WI38 (cell line): ENCODE results near the gene ZNF783.
"Not testable (repeated sequence)": the region's sequence is repeated elsewhere in the genome, so short reads cannot be mapped to it uniquely, and the experiment has no call there.

Source experiments
- H3K4me3 ChIP-seq: 2 replicates; pipeline ENCODE4 v1.5.1; 2011; ENCODE audit warnings: low read depth, mild to moderate bottlenecking, control low read depth, low read length
- TF ChIP-seq, protein P1 (sequence below): IDR thresholded peaks from 2 replicates; pipeline ENCODE4 v1.5.1; 2012; ENCODE audit warnings: low read depth, mild to moderate bottlenecking, control low read depth, low read length

ZNF783 gene

DNA sequence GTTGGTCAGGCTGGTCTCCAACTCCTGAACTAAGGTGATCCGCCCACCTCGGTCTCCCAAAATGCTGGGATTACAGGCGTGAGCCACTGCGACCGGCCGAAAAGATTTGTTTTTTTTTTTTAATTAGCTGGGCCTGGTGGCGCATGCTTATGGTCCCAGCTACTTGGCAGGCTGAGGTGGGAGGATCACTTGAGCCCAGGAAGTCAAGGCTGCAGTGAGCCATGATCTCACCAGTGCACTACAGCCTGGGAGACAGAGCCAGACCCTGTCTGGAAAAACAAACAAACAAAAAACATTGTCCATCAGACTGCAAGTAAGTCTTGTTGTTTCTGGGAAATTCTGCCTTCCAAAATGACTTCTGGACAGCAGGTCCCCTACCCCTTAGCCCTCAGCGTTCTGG is 38.8 kb upstream of the ZNF783 start:
- H3K4me3 ChIP-seq: no peak overlapping the region
- TF ChIP-seq, protein P1, sequence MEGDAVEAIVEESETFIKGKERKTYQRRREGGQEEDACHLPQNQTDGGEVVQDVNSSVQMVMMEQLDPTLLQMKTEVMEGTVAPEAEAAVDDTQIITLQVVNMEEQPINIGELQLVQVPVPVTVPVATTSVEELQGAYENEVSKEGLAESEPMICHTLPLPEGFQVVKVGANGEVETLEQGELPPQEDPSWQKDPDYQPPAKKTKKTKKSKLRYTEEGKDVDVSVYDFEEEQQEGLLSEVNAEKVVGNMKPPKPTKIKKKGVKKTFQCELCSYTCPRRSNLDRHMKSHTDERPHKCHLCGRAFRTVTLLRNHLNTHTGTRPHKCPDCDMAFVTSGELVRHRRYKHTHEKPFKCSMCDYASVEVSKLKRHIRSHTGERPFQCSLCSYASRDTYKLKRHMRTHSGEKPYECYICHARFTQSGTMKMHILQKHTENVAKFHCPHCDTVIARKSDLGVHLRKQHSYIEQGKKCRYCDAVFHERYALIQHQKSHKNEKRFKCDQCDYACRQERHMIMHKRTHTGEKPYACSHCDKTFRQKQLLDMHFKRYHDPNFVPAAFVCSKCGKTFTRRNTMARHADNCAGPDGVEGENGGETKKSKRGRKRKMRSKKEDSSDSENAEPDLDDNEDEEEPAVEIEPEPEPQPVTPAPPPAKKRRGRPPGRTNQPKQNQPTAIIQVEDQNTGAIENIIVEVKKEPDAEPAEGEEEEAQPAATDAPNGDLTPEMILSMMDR: no peak

DNA sequence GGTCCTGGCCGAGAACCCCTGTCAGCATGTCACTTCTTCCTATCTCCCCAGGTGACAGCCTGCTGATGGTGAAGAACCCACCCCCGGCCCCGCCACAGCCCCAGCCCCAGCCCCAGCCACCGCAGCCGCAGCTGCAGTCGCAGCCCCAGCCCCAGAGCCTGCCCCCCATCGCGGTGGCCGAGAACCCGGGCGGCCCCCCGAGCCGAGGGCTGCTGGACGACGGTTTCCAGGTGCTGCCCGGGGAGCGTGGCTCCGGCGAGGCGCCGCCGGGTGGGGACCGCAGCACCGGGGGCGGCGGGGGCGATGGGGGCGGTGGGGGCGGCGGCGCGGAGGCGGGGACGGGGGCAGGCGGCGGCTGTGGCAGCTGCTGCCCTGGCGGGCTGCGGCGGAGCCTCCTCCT is 38.2 kb upstream of the ZNF783 start:
- TF ChIP-seq, protein P1: no peak
- H3K4me3 ChIP-seq: no peak overlapping the region

DNA sequence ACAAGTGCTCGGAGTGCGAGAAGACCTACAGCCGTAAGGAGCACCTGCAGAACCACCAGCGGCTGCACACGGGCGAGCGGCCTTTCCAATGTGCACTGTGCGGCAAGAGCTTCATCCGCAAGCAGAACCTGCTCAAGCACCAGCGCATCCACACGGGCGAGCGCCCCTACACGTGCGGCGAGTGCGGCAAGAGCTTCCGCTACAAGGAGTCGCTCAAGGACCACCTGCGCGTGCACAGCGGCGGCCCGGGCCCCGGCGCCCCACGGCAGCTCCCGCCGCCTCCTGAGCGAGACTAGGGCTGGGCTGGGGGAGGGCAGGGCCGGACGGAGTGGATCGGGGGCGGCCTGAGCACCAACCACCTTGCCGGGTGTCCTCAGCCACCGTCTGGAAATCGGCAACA is 37.6 kb upstream of the ZNF783 start:
- TF ChIP-seq, protein P1: no peak
- H3K4me3 ChIP-seq: no peak overlapping the region

GRCh38 chr7:149225106-149225505 is 36.9 kb upstream of the ZNF783 start:
- TF ChIP-seq, protein P1: no peak
- H3K4me3 ChIP-seq: no peak overlapping the region

DNA sequence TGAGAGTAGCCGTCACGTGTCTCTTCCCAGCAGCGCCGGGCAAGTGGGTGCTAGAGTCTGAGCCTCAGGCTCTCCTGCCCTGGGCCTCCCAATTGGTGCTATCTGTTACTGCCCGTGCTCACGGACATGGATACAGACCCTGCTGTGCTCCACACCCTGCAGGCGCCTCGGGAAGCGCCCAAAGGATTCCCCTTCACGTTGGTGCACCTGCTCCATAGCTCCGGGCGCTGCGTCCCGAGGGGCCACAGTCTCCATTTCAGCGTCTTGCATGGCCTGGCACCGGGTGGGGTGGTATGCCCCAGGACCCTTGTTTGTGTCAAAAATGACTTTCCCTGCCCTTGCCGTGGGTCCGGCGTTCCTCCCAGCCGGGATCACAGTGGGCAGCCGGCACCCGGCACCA is 36.3 kb upstream of the ZNF783 start:
- H3K4me3 ChIP-seq: no peak overlapping the region
- TF ChIP-seq, protein P1: no peak

DNA sequence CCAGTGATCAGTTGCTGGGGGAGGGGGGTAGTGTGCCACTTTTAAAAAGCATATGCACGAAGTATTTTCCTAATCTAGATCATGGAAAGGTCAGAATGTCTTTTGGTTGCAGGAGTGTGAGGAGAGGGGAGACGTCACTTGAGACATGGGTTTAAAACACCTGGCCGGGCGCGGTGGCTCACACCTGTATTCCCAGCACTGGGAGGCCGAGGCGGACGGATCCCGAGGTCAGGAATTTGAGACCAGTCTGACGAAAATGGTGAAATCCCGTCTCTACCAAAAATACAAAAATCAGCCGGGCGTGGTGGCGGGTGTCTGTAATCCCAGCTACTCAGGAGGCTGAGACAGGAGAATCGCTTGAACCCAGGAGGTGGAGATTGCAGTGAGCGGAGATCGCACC is 35.6 kb upstream of the ZNF783 start:
- not testable (repeated sequence) for H3K4me3 ChIP-seq

- TF ChIP-seq, protein P1: no peak
- no peak overlapping the region for H3K4me3 ChIP-seq
Measured at GRCh38 chr7:149226840-149227494, 35.0 kb upstream of the ZNF783 start.
